ENCODE results near the gene TCIRG1.

- TF ChIP-seq CTCF (IDR thresholded peaks at IDR 0.05) (no peak), POLR2A (IDR thresholded peaks at IDR 0.05) (no peak)
These were observed 1.5 kb downstream of the TCIRG1 start for GRCh38 chr11:68040101-68040956.

Measured in suprapubic skin (tissue), 3 donors.